ENCODE measurements around the gene EMC8. TPM values are rescaled to one million over a fixed set of nuclear protein-coding genes. Genes with fewer than 3 reads are reported as not detected.

Gene EMC8
- polyA plus RNA-seq, 1 donor (not counting 4 experiments of a cell fraction or from before 2014, with no cell fraction given), result 38.5 TPM

DNA sequence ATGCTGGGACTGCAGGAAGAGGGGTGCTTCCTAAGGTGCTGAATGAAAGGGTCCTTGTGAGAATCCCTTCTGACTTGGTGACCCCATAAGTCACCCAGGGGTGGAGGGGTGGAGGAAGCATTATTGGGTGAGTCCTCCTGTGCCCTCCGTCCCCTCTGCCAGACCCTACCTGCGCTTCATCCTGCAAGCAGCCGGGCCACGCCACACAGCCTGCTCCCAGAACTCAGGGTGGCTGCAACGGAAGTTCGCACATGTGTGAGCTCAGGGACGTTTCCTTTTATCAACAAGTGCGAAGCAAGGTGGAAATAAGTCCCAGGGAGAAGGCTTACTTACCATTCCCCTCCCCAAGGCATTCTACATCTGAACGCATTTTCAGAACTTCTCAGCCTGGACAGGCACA lies 41.1 kb upstream of the EMC8 start:
- H3K36me3 ChIP-seq (ENCODE audit: control insufficient read depth in 2 of 2, extremely low read depth in 1 of 2, insufficient read depth in 2 of 2, low read length in 2 of 2), result no peaks in the 10 kb centered on the region
- no peaks in the 10 kb centered on the region for H3K79me2 ChIP-seq (ENCODE audit: control insufficient read depth, insufficient read depth, low read length)
- H3K4me2 ChIP-seq (ENCODE audit: control insufficient read depth, extremely low read depth, insufficient read depth, low read depth, low read length), result no peak overlapping the region
- dilution Hi-C loops (cut with MboI; ENCODE audit: extremely low pct_ligation_motif_present, low sequenced_read_pairs), result no loop called here
- no peaks in the 10 kb centered on the region for H3K9me1 ChIP-seq (ENCODE audit: control insufficient read depth, extremely low read depth, insufficient read depth, low read length)
- H3K27me3 ChIP-seq (ENCODE audit: control insufficient read depth, extremely low read depth, insufficient read depth, low read length), result peaks cover 10% of the 10 kb centered on the region
- H4K20me1 ChIP-seq (ENCODE audit: control insufficient read depth, extremely low read depth, insufficient read depth, low read length), result no peaks in the 10 kb centered on the region
- FAIRE-seq (no peak), DNase-seq (ENCODE audit: low read depth, low spot score) (no peak)
- no peak overlapping the region for H3K4me3 ChIP-seq (ENCODE audit: control insufficient read depth in 2 of 3, extremely low read depth in 1 of 3, insufficient read depth in 2 of 3, low read depth in 1 of 3, low read length in 3 of 3)
- TF ChIP-seq, protein P1, sequence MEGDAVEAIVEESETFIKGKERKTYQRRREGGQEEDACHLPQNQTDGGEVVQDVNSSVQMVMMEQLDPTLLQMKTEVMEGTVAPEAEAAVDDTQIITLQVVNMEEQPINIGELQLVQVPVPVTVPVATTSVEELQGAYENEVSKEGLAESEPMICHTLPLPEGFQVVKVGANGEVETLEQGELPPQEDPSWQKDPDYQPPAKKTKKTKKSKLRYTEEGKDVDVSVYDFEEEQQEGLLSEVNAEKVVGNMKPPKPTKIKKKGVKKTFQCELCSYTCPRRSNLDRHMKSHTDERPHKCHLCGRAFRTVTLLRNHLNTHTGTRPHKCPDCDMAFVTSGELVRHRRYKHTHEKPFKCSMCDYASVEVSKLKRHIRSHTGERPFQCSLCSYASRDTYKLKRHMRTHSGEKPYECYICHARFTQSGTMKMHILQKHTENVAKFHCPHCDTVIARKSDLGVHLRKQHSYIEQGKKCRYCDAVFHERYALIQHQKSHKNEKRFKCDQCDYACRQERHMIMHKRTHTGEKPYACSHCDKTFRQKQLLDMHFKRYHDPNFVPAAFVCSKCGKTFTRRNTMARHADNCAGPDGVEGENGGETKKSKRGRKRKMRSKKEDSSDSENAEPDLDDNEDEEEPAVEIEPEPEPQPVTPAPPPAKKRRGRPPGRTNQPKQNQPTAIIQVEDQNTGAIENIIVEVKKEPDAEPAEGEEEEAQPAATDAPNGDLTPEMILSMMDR (optimal IDR thresholded peaks at IDR 0.05 in 1 of 3, IDR thresholded peaks at IDR 0.05 in 1 of 3, conservative IDR thresholded peaks at IDR 0.05 in 1 of 3; ENCODE audit: extremely low read depth in 1 of 3, insufficient read depth in 2 of 3, low read length in 3 of 3), result no peak
- no peak for TF ChIP-seq EZH2 (IDR thresholded peaks at IDR 0.05; ENCODE audit: low read length)
- no peaks in the 10 kb centered on the region for H3K9me3 ChIP-seq (ENCODE audit: control insufficient read depth, low read depth, low read length)
- no peak overlapping the region for H3K9ac ChIP-seq (ENCODE audit: control insufficient read depth, extremely low read depth, insufficient read depth, low read length)
- no peak overlapping the region for H3K27ac ChIP-seq (ENCODE audit: control insufficient read depth, insufficient read depth, low read length)
- H3K4me1 ChIP-seq (ENCODE audit: control insufficient read depth, extremely low read depth, insufficient read depth, low read length), result no peaks in the 10 kb centered on the region
- H2AFZ ChIP-seq (ENCODE audit: control insufficient read depth, low read length), result no peak overlapping the region

GRCh38 chr16:85839681-85840240 lies 40.4 kb upstream of the EMC8 start:
- Histone ChIP-seq H3K4me1 (ENCODE audit: control insufficient read depth, extremely low read depth, insufficient read depth, low read length) (no peaks in the 10 kb centered on the region), H3K4me2 (ENCODE audit: control insufficient read depth, extremely low read depth, insufficient read depth, low read depth, low read length) (no peak overlapping the region), H3K27ac (ENCODE audit: control insufficient read depth, insufficient read depth, low read length) (no peak overlapping the region), H3K9me1 (ENCODE audit: control insufficient read depth, extremely low read depth, insufficient read depth, low read length) (no peaks in the 10 kb centered on the region), H2AFZ (ENCODE audit: control insufficient read depth, low read length) (no peak overlapping the region), H3K36me3 (ENCODE audit: control insufficient read depth in 2 of 2, extremely low read depth in 1 of 2, insufficient read depth in 2 of 2, low read length in 2 of 2) (no peaks in the 10 kb centered on the region), H3K79me2 (ENCODE audit: control insufficient read depth, insufficient read depth, low read length) (no peaks in the 10 kb centered on the region), H3K9ac (ENCODE audit: control insufficient read depth, extremely low read depth, insufficient read depth, low read length) (no peak overlapping the region), H4K20me1 (ENCODE audit: control insufficient read depth, extremely low read depth, insufficient read depth, low read length) (no peaks in the 10 kb centered on the region), H3K9me3 (ENCODE audit: control insufficient read depth, low read depth, low read length) (no peaks in the 10 kb centered on the region), H3K4me3 (ENCODE audit: control insufficient read depth in 2 of 3, extremely low read depth in 1 of 3, insufficient read depth in 2 of 3, low read depth in 1 of 3, low read length in 3 of 3) (no peak overlapping the region), H3K27me3 (ENCODE audit: control insufficient read depth, extremely low read depth, insufficient read depth, low read length) (peaks cover 10% of the 10 kb centered on the region)
- dilution Hi-C loops (cut with MboI; ENCODE audit: extremely low pct_ligation_motif_present, low sequenced_read_pairs), result no loop called here
- DNase-seq (ENCODE audit: low read depth, low spot score) (no peak), FAIRE-seq (no peak)
- TF ChIP-seq, protein P1 (optimal IDR thresholded peaks at IDR 0.05 in 1 of 3, IDR thresholded peaks at IDR 0.05 in 1 of 3, conservative IDR thresholded peaks at IDR 0.05 in 1 of 3; ENCODE audit: extremely low read depth in 1 of 3, insufficient read depth in 2 of 3, low read length in 3 of 3), result no peak
- TF ChIP-seq EZH2 (IDR thresholded peaks at IDR 0.05; ENCODE audit: low read length), result no peak
